Fibroblast of pulmonary artery (primary cell): ENCODE data around the gene ZNF274.

ENCODE experiments used
- DNase-seq: peaks from one replicate; pipeline ENCODE4 v3.0.0-alpha.2; 2010; ENCODE audit warnings: low read depth
- H3K4me3 ChIP-seq: replicated peaks from 2 replicates; pipeline ENCODE4 v1.5.1; 2011; ENCODE audit warnings: low read depth, mild to moderate bottlenecking, control low read depth, low read length, moderate library complexity
- CTCF ChIP-seq: IDR thresholded peaks from 2 replicates; pipeline ENCODE4 v1.5.1; 2011; ENCODE audit warnings: mild to moderate bottlenecking, control low read depth, low read length, inconsistent platforms; ENCODE audit errors: missing control alignments

Gene ZNF274

GRCh38 chr19:58261600-58261967, 78.7 kb downstream of the ZNF274 start:
- no peak overlapping the region for H3K4me3 ChIP-seq
- TF ChIP-seq CTCF, result no peak
- DNase-seq, result no peak

DNA sequence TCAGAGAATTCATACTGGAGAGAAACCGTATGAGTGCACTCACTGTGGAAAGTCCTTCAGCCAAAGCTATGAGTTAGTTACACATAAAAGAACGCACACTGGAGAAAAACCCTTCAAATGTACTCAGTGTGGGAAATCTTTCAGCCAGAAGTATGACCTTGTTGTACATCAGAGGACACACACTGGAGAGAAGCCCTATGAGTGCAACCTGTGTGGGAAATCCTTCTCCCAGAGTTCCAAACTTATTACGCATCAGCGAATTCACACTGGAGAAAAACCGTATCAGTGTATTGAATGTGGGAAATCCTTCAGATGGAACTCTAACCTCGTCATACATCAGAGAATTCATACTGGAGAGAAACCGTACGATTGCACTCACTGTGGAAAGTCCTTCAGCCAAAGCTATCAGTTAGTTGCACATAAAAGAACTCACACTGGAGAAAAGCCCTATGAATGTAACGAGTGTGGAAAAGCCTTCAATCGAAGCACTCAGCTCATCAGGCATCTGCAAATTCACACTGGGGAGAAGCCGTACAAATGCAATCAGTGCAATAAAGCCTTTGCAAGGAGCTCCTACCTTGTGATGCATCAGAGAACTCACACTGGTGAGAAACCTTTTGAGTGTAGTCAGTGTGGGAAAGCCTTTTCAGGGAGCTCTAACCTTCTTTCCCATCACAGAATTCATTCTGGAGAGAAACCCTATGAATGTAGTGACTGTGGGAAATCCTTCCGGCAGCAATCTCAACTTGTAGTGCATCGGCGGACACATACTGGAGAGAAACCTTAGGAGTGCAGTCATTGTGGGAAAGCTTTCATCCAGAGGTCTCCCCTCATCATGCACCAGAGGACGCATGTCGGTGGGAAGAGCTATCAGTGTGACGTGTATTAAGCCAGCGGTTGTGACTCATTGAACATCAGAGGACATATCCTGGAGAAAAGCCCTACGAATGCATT, 79.4 kb downstream of the ZNF274 start:
- peak; percentile 16 for DNase-seq
- no peak for TF ChIP-seq CTCF
- H3K4me3 ChIP-seq, result no peak overlapping the region

DNA sequence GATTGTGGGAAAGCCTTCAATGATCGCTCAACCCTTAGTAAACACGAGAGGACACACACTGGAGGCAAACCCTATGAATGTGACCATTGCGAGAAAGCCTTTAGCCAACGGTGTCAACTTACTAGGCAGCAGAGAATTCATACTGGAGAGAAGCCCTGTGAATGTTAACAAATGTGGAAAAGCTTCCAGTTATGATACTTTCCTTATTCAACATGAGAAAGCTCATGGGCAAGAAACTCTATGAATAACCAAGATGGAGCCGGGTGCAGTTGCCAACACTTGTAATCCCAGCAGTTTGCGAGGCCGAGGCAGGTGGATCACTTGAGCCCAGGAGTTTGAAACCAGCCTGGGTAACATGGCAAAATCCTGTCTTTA, 80.0 kb downstream of the ZNF274 start:
- no peak overlapping the region for H3K4me3 ChIP-seq
- DNase-seq, result no peak
- TF ChIP-seq CTCF, result no peak
